ENCODE data around the gene FGF18.
"Not testable (repeated sequence)": the region's sequence is repeated elsewhere in the genome, so short reads cannot be mapped to it uniquely, and the experiment has no call there.

Gene FGF18

GRCh38 chr5:171412186-171412585 is 7.3 kb upstream of the FGF18 start:
- Mint-ChIP-seq H3K4me1 (ENCODE audit: low read depth) (peaks cover 25% of the 10 kb centered on the region), H3K9me3 (no peaks in the 10 kb centered on the region), H3K4me3 (no peak overlapping the region), H3K27me3 (no peaks in the 10 kb centered on the region), H3K27ac (no peak overlapping the region), H3K36me3 (ENCODE audit: low read depth) (peaks cover 61% of the 10 kb centered on the region)

- Mint-ChIP-seq H3K27ac (peak overlapping the region; percentile 16), H3K4me1 (ENCODE audit: low read depth) (peaks cover 15% of the 10 kb centered on the region), H3K36me3 (ENCODE audit: low read depth) (peaks cover 50% of the 10 kb centered on the region), H3K9me3 (no peaks in the 10 kb centered on the region), H3K27me3 (peaks cover under 1% of the 10 kb centered on the region), H3K4me3 (peak overlapping the region; percentile 17)
Measured at GRCh38 chr5:171413153-171413910, 6.1 kb upstream of the FGF18 start.

GRCh38 chr5:171413993-171414392 is 5.5 kb upstream of the FGF18 start:
- not testable (repeated sequence) for H3K27ac Mint-ChIP-seq, H3K9me3 Mint-ChIP-seq, H3K4me3 Mint-ChIP-seq, H3K27me3 Mint-ChIP-seq
- peaks cover 17% of the 10 kb centered on the region for H3K4me1 Mint-ChIP-seq (ENCODE audit: low read depth)
- peaks cover 43% of the 10 kb centered on the region for H3K36me3 Mint-ChIP-seq (ENCODE audit: low read depth)

GRCh38 chr5:171415115-171415730 is 4.2 kb upstream of the FGF18 start:
- no peaks in the 10 kb centered on the region for H3K9me3 Mint-ChIP-seq
- H3K4me1 Mint-ChIP-seq (ENCODE audit: low read depth): peaks cover 15% of the 10 kb centered on the region
- no peak overlapping the region for H3K4me3 Mint-ChIP-seq
- peaks cover 6% of the 10 kb centered on the region for H3K27me3 Mint-ChIP-seq
- peaks cover 34% of the 10 kb centered on the region for H3K36me3 Mint-ChIP-seq (ENCODE audit: low read depth)
- no peak overlapping the region for H3K27ac Mint-ChIP-seq

- no peak overlapping the region for H3K27ac Mint-ChIP-seq
Measured at GRCh38 chr5:171416160-171417049, 3.0 kb upstream of the FGF18 start.

GRCh38 chr5:171418316-171418981 is 998 bp upstream of the FGF18 start:
- H3K9me3 Mint-ChIP-seq: no peaks in the 10 kb centered on the region
- no peak overlapping the region for H3K27ac Mint-ChIP-seq
- H3K4me1 Mint-ChIP-seq (ENCODE audit: low read depth): peaks cover 18% of the 10 kb centered on the region
- peaks cover 28% of the 10 kb centered on the region for H3K27me3 Mint-ChIP-seq
- peaks cover 2% of the 10 kb centered on the region for H3K36me3 Mint-ChIP-seq (ENCODE audit: low read depth)
- H3K4me3 Mint-ChIP-seq: peak overlapping the region; percentile 63

More at GRCh38 chr5:171416160-171417049, 3.0 kb upstream of the FGF18 start:
- Mint-ChIP-seq H3K4me3 (no peak overlapping the region), H3K36me3 (ENCODE audit: low read depth) (peaks cover 22% of the 10 kb centered on the region), H3K27me3 (peaks cover 16% of the 10 kb centered on the region), H3K9me3 (no peaks in the 10 kb centered on the region), H3K4me1 (ENCODE audit: low read depth) (peaks cover 22% of the 10 kb centered on the region)

GRCh38 chr5:171419688-171420430 is 412 bp downstream of the FGF18 start:
- no peaks in the 10 kb centered on the region for H3K9me3 Mint-ChIP-seq
- peaks cover 18% of the 10 kb centered on the region for H3K4me1 Mint-ChIP-seq (ENCODE audit: low read depth)
- peak overlapping the region; percentile 73 for H3K4me3 Mint-ChIP-seq
- H3K27me3 Mint-ChIP-seq: peaks cover 33% of the 10 kb centered on the region
- H3K36me3 Mint-ChIP-seq (ENCODE audit: low read depth): no peaks in the 10 kb centered on the region
- no peak overlapping the region for H3K27ac Mint-ChIP-seq

- Mint-ChIP-seq H3K27ac (no peak overlapping the region), H3K4me1 (ENCODE audit: low read depth) (peaks cover 18% of the 10 kb centered on the region), H3K36me3 (ENCODE audit: low read depth) (no peaks in the 10 kb centered on the region), H3K4me3 (peak overlapping the region; percentile 73), H3K27me3 (peaks cover 33% of the 10 kb centered on the region), H3K9me3 (no peaks in the 10 kb centered on the region)
Measured at GRCh38 chr5:171420431-171421241, 1.2 kb downstream of the FGF18 start.

- Mint-ChIP-seq H3K27me3 (peaks cover 33% of the 10 kb centered on the region), H3K27ac (no peak overlapping the region), H3K9me3 (no peaks in the 10 kb centered on the region), H3K4me3 (no peak overlapping the region), H3K4me1 (ENCODE audit: low read depth) (peaks cover 18% of the 10 kb centered on the region), H3K36me3 (ENCODE audit: low read depth) (no peaks in the 10 kb centered on the region)
Measured at GRCh38 chr5:171421331-171422262, 2.1 kb downstream of the FGF18 start.

- no peak overlapping the region for H3K4me3 Mint-ChIP-seq
- no peaks in the 10 kb centered on the region for H3K9me3 Mint-ChIP-seq
- peaks cover 18% of the 10 kb centered on the region for H3K4me1 Mint-ChIP-seq (ENCODE audit: low read depth)
- no peaks in the 10 kb centered on the region for H3K36me3 Mint-ChIP-seq (ENCODE audit: low read depth)
- H3K27me3 Mint-ChIP-seq: peaks cover 33% of the 10 kb centered on the region
- H3K27ac Mint-ChIP-seq: no peak overlapping the region
Measured at GRCh38 chr5:171422495-171422894, 3.0 kb downstream of the FGF18 start.

- Mint-ChIP-seq H3K4me1 (ENCODE audit: low read depth) (peaks cover 18% of the 10 kb centered on the region), H3K27me3 (peaks cover 33% of the 10 kb centered on the region), H3K27ac (no peak overlapping the region), H3K36me3 (ENCODE audit: low read depth) (no peaks in the 10 kb centered on the region), H3K9me3 (no peaks in the 10 kb centered on the region), H3K4me3 (no peak overlapping the region)
Measured at GRCh38 chr5:171422902-171423663, 3.6 kb downstream of the FGF18 start.

GRCh38 chr5:171424726-171425125 is 5.3 kb downstream of the FGF18 start:
- Mint-ChIP-seq H3K4me1 (ENCODE audit: low read depth) (peaks cover 9% of the 10 kb centered on the region), H3K4me3 (no peak overlapping the region), H3K36me3 (ENCODE audit: low read depth) (no peaks in the 10 kb centered on the region), H3K27me3 (peaks cover 30% of the 10 kb centered on the region), H3K27ac (no peak overlapping the region), H3K9me3 (no peaks in the 10 kb centered on the region)

Measured in stimulated activated naive CD8-positive, alpha-beta T cell treated with anti-CD3 and anti-CD28 coated beads, Interleukin-15, Interleukin-2, amounts not matched to agents 100 ng/mL and 50 ng/mL, for 24 hours (primary cell).